Pancreas (tissue), 10 donors: ENCODE measurements around the gene NOC4L. TPM values are rescaled to one million over a fixed set of nuclear protein-coding genes. Genes with fewer than 3 reads are reported as not detected.

Experiments used
- ATAC-seq, 4 donors: fragments of 200-7000 bp; cut with Tn5 transposase; one replicate each; pipeline versions ENCODE4 v1.8.0 to v1.9.1; 2020; ENCODE audit warnings: mild to moderate bottlenecking in 4 of 4, moderate library complexity in 4 of 4
- DNase-seq, 6 donors: peaks; one replicate each; pipeline ENCODE4 v3.0.0-alpha.2; 2020
- FAIRE-seq: peaks from 2 replicates; lab custom pipeline; 2012; peaks lifted over from hg19 to GRCh38; lab: Jason Lieb, UNC
- H3K27ac ChIP-seq, 4 donors: fragments of 200-600 bp; sonication (generic); 1 replicate in 3 of 4; 2 replicates in 1 of 4; pipeline versions ENCODE4 v1.5.0 to v1.8.0; 2020
- H3K27me3 ChIP-seq, 4 donors: fragments of 200-600 bp; one replicate each; pipeline ENCODE4 v1.8.0; 2021
- H3K36me3 ChIP-seq, 3 donors: fragments of 200-600 bp; sonication (generic) in 1 of 3; one replicate each; pipeline versions ENCODE4 v1.5.0 to v1.8.0; 2020 to 2021
- H3K4me1 ChIP-seq, 3 donors: fragments of 200-600 bp; one replicate each; pipeline ENCODE4 v1.8.0; 2021
- H3K4me3 ChIP-seq, 4 donors: fragments of 200-600 bp; sonication (generic) in 2 of 4; one replicate each; pipeline versions ENCODE4 v1.5.0 to v1.8.0; 2020 to 2021
- H3K9me3 ChIP-seq, 4 donors: fragments of 200-600 bp; one replicate each; pipeline ENCODE4 v1.8.0; 2021
- CTCF ChIP-seq, 4 donors: fragments of 200-600 bp; sonication (generic) in 3 of 4; IDR thresholded peaks; one replicate each; pipeline versions ENCODE4 v1.5.0 to v1.8.0; 2021; ENCODE audit warnings: antibody characterized with exemption in 4 of 4
- WGBS, 2 donors: extraction: QIAGEN DNeasy Blood & Tissue Kit; methylation state at CpG; one replicate each; pipeline ENCODE4 v1.1.7; 2013; 5-methylcytosine and 5-hydroxymethylcytosine counted together
- intact Hi-C, 3 donors: fragments of 100-400 bp; cut with DNase I; formaldehyde crosslinking; loops; one replicate each; pipeline versions ENCODE4 v1.11.1 to v1.14.2; 2022
- polyA plus RNA-seq, 2 donors: library from polyadenylated mRNA; stranded (reverse); fragments of 200-250 nt; gene quantifications; one replicate each; pipeline ENCODE4 v1.2.3, GENCODE V29; 2013
- total RNA-seq, 6 donors: library from RNA; stranded (reverse); fragmentation: NEBNext Ultra II Directional in 4 of 6; extraction: Animal tissue kit (Norgen Biotek cat#: 25700) in 4 of 6; gene quantifications; one replicate each; pipeline versions ENCODE4 v1.2.1 to v1.2.4, GENCODE V29; 2021 to 2023
- donor health status: healthy with polysubstance abuse.
- donor health status: DM: no; HTN: no; CAD: no; lungs with moderate emphysema.
- donor health status: DM: no; HTN: no; CAD: no.
- donor health status: control.
- donor health status: control.
- donor health status: Bipolar disorder and iron deficiency.
- donor health status: DM: yes; HTN: yes; CAD: no.
- donor health status: DM: no; HTN: no; CAD: no.
- donor health status: DM: no; HTN: no; CAD: no.
- donor health status: DM: yes; HTN: yes; CAD: no.

Gene NOC4L
- total and polyA plus RNA-seq, 8 donors, result 6.8 to 45.8 (median 8.8) TPM

GRCh38 chr12:132182711-132183365 lies 38.6 kb downstream of the NOC4L start:
- TF ChIP-seq CTCF (IDR thresholded peaks at IDR 0.05), result no peak
- FAIRE-seq, result no peak

GRCh38 chr12:132185705-132186104 lies 41.4 kb downstream of the NOC4L start:
- no peak for ATAC-seq
- 60 to 63% methylated on average over 16 of the region's 16 CpGs for WGBS, 2 donors
- FAIRE-seq, result no peak
- H3K27me3 ChIP-seq, result no peaks in the 10 kb centered on the region
- H3K9me3 ChIP-seq, result no peaks in the 10 kb centered on the region
- no peaks in the 10 kb centered on the region for H3K36me3 ChIP-seq
- no peak overlapping the region for H3K4me3 ChIP-seq
- no peak overlapping the region for H3K27ac ChIP-seq
- peaks cover 0 to 5% (median 0%) of the 10 kb centered on the region in 3 donors for H3K4me1 ChIP-seq
- intact Hi-C loops, result no loop called here
- DNase-seq, result peak in 1 of 6 donors; percentile 9
- no peak for TF ChIP-seq CTCF (IDR thresholded peaks at IDR 0.05)

More at GRCh38 chr12:132182711-132183365, 38.6 kb downstream of the NOC4L start:
- no peaks in the 10 kb centered on the region for H3K9me3 ChIP-seq
- intact Hi-C loops, result no loop called here
- WGBS, 2 donors, result 55 to 65% methylated on average over 10 of the region's 10 CpGs
- H3K4me1 ChIP-seq, result no peaks in the 10 kb centered on the region
- peaks cover 0 to 5% (median 0%) of the 10 kb centered on the region in 4 donors for H3K27me3 ChIP-seq
- H3K36me3 ChIP-seq, result no peaks in the 10 kb centered on the region
- ATAC-seq (no peak), DNase-seq (peak in 1 of 6 donors; percentile 15)
- no peak overlapping the region for H3K27ac ChIP-seq
- no peak overlapping the region for H3K4me3 ChIP-seq

- Histone ChIP-seq H3K36me3 (no peaks in the 10 kb centered on the region), H3K27ac (no peak overlapping the region), H3K4me3 (no peak overlapping the region), H3K27me3 (no peaks in the 10 kb centered on the region), H3K9me3 (no peaks in the 10 kb centered on the region), H3K4me1 (peaks cover 0 to 5% (median 0%) of the 10 kb centered on the region in 3 donors)
- ATAC-seq, result no peak
- 45 to 53% methylated on average over 24 of the region's 24 CpGs for WGBS, 2 donors
- intact Hi-C loops, result no loop called here
- no peak for FAIRE-seq
- DNase-seq, result peak in 1 of 6 donors; percentile 25
- no peak for TF ChIP-seq CTCF (IDR thresholded peaks at IDR 0.05)
Observed at GRCh38 chr12:132186208-132186856, 42.1 kb downstream of the NOC4L start.

- Histone ChIP-seq H3K9me3 (no peaks in the 10 kb centered on the region), H3K36me3 (no peaks in the 10 kb centered on the region), H3K27ac (no peak overlapping the region), H3K4me1 (peaks cover 0 to 5% (median 0%) of the 10 kb centered on the region in 3 donors), H3K4me3 (no peak overlapping the region), H3K27me3 (no peaks in the 10 kb centered on the region)
- no peak for TF ChIP-seq CTCF (IDR thresholded peaks at IDR 0.05)
- intact Hi-C loops, result no loop called here
- peak in 1 of 6 donors; percentile 57 for DNase-seq
- ATAC-seq, result no peak
- FAIRE-seq, result no peak
- 63 to 70% methylated on average over 39 of the region's 39 CpGs for WGBS, 2 donors
Observed at GRCh38 chr12:132186857-132187620, 42.8 kb downstream of the NOC4L start.
